Measurements from ENCODE around the gene ZNF563. TPM values are rescaled to one million over a fixed set of nuclear protein-coding genes. Genes with fewer than 3 reads are reported as not detected.

ZNF563 gene
- total and polyA plus RNA-seq, 2 of the 8 experiments (the other 6 are each of a cell fraction or from before 2014, with no cell fraction given), result 0.91 to 2.3 TPM

DNA sequence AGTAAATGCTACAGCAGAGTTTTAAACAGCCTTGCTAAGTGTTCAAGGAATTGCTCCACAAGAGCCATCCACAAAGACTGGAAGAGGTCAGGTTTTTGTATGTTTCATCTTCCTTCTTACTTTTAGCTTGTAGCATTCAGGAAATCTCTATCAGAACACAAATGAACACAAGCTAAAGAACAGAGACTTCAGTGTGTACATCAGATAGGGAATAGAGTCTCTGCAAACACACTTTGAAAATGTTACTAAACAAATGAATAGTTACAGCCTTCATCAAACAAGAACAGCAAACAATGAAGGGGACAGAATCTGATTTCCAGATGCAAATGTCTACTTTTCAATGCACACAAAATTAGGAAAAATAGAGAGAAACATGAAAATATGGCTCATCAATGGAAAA is 7.7 kb downstream of the ZNF563 start:
- Histone ChIP-seq H2BK12ac (ENCODE audit: low read depth, low read length) (no peak overlapping the region), H2BK20ac (ENCODE audit: low read length) (no peak overlapping the region), H2AFZ (ENCODE audit: low read length) (no peak overlapping the region), H3K18ac (ENCODE audit: extremely low read depth, low read length) (no peak overlapping the region), H2BK5ac (ENCODE audit: low read depth, low read length) (no peak overlapping the region), H3K4me2 (ENCODE audit: insufficient read depth in 1 of 2, low read depth in 2 of 2, low read length in 2 of 2) (no peak overlapping the region), H2AK5ac (ENCODE audit: low read depth, low read length) (no peak overlapping the region), H4K5ac (ENCODE audit: insufficient read length, low read depth, low read length) (no peak overlapping the region), H3K27me3 (replicated peaks in 1 of 4; ENCODE audit: control insufficient read depth in 3 of 4, extremely low read depth in 1 of 4, insufficient read depth in 3 of 4, low read length in 3 of 4) (no peaks in the 10 kb centered on the region), H3K9ac (replicated peaks in 1 of 4; ENCODE audit: extremely low read depth in 1 of 4, low read depth in 3 of 4, low read length in 3 of 4) (no peak overlapping the region), H2BK15ac (ENCODE audit: low read length) (no peak overlapping the region), H3K4me1 (replicated peaks in 1 of 4; ENCODE audit: control insufficient read depth in 3 of 4, insufficient read depth in 4 of 4, low read length in 3 of 4) (no peaks in the 10 kb centered on the region), H3K9me3 (ENCODE audit: insufficient read depth in 2 of 2, low read depth in 1 of 2, low read length in 1 of 2) (peaks cover 21 to 27% of the 10 kb centered on the region in 2 experiments; a peak in 3 of 4 replicates), H3K79me1 (ENCODE audit: low read depth, low read length) (no peaks in the 10 kb centered on the region), H4K20me1 (replicated peaks in 1 of 2; ENCODE audit: control insufficient read depth in 1 of 2, insufficient read depth in 2 of 2, low read length in 2 of 2) (no peaks in the 10 kb centered on the region), H3K56ac (replicated peaks; ENCODE audit: insufficient read length, low read depth, low read length) (no peak overlapping the region), H3K36me3 (ENCODE audit: control insufficient read depth in 2 of 4, insufficient read depth in 4 of 4, low read length in 3 of 4) (peaks cover 0 to 13% (median 4%) of the 10 kb centered on the region in 4 experiments; a peak in 3 of 8 replicates), H3K79me2 (ENCODE audit: control insufficient read depth in 1 of 2, insufficient read depth in 2 of 2, low read length in 2 of 2) (no peaks in the 10 kb centered on the region), H4K91ac (replicated peaks; ENCODE audit: insufficient read length, low read length) (no peak overlapping the region), H3K27ac (ENCODE audit: low read depth, low read length) (no peak overlapping the region), H3K23ac (ENCODE audit: insufficient read length) (no peak overlapping the region), H4K8ac (ENCODE audit: extremely low read depth, insufficient read depth, low read length) (no peak overlapping the region), H3K4ac (replicated peaks; ENCODE audit: insufficient read length, low read depth, low read length) (no peak overlapping the region), H3K14ac (ENCODE audit: insufficient read length) (no peak overlapping the region), H3K4me3 (ENCODE audit: extremely low read depth in 1 of 4, insufficient read depth in 2 of 4, low read depth in 3 of 4, low read length in 4 of 4) (no peak overlapping the region), H3K23me2 (ENCODE audit: low read depth, low read length) (no peaks in the 10 kb centered on the region), H2BK120ac (replicated peaks; ENCODE audit: low read depth, low read length) (no peak overlapping the region)
- DNase-seq (ENCODE audit: low read depth in 1 of 2, low spot score in 2 of 2) (no peak), FAIRE-seq (no peak)
- TF ChIP-seq BCL11A (IDR thresholded peaks at IDR 0.05; ENCODE audit: low read depth in 2 of 2, low read length in 2 of 2), result no peak
- ChIA-PET POLR2A (ENCODE audit: partially characterized antibody) (no interaction called here), CTCF (ENCODE audit: partially characterized antibody) (no interaction called here)
